ENCODE measurements around the gene GAB2.

Gene GAB2

DNA sequence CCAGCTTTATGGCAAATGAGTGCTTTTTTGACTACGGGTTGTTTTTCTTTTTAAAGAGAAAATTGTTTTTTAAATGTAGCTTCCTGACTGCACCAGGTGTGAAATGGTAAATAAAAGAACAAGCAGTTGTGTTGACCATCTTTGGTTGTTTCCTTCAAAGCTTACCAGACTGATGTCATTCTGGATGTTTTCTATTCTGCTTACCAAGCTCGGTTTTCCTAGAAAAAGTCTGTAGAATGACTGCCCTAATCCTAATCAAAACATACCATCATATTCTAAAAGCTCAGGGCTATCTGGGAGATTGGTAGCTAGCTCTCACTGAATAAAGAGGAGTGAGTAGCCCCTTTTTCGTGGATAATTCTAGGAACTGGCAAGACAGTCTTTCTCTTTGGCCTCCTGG lies 77.7 kb downstream of the GAB2 start:
- DNase-seq, result peak; percentile 83

DNA sequence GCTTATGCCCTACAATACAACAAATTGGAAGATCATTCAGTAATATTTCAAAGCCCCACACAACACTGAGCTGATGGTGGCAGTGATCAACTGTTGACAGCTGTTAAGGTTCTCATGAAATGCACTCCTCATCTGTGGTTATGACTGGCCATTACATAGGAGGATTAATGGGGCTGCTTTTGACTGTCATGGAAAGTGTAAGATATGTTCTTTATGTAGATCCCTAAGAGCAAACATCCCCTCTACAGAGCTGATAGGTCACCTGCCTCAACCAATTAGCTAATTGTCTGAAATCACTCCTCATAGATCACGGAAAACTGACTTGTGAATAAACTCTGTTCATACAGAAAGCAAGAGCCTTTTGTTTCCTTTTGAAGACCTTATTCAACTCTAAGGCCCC lies 78.1 kb downstream of the GAB2 start:
- peak; percentile 77 for DNase-seq

DNA sequence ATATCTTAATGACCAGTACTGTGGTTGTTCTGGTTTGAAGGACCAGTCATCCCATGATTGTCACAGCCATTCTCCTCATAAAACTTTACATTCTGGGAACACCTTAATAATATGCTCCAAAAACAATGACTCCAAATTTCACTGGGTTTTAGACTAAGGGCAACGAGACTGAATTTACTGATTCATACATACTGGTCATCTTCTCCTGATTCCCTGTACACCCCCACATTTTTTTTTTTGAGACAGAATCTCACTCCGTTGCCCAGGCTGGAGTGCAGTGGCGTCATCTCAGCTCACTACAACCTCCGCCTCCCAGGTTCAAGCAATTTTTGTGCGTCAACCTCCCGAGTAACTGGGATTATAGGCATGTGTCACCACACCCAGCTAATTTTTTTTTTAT lies 78.9 kb downstream of the GAB2 start:
- no peak for DNase-seq

DNA sequence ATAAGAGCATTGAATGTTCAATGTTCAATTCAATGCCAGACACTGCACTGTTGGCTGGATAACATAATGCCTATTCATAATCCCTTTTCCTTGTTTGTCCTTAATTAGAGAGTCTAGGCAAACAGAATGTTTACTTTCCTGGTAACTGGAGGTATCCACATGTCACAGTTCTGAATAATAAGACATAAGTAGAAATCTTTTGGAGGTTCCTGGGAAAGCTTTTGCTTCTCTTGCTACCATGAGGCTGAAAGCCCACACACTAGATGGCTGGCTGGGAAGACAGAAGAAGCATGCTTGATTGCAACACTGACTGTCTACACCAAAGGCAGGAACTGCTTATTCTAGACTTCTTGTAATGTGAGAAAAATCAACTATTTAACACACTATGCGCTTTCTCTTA lies 79.5 kb downstream of the GAB2 start:
- peak; percentile 62 for DNase-seq

DNA sequence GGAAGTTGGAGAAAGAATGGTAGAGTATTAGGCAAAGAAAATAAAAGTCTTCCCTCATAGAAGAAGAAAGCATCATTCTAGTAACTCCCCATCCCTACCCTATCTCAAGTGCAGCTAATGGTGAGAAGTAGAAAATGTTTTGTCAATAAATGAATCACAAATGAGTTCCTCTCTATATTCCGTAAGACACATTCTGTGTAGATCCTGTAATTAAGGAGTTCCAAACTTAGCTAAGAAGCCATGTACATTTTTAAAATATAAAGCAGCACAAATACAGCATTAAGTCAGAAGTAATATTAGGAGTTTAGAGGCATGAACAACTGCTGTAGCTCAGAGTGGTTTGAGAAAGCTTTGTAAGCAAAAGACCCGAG lies 80.1 kb downstream of the GAB2 start:
- DNase-seq, result no peak

DNA sequence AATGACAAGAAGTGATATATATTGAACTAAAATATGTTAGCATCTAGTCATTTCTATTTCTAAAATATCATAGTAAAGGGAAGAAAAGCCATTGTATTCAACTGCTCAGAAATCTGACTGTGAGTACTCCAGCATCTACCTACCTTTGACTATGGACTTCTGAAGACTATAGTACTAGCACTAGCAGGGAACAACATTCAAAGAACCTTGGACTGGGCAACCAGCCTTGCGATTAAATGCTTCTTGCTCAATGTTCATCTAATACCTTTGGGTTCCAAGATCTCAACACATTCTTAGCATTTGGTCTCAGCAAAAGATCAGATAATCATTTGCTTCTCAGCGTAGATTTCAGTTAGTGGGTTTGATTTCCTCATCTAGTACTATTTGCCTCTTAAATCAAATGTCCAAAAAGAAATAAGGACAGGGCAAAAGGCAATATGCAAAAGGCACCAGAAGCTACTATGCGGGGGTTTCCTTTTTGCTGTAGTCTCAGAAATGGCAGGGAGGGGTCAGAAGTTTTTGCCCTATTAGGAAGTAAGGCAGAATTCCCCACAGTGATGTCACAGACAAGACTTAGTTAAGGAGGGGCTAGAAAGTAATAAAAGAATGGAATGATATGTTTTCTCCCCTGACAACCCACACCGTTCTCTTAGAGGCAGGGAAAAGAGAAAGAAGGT lies 80.6 kb downstream of the GAB2 start:
- DNase-seq, result no peak

DNA sequence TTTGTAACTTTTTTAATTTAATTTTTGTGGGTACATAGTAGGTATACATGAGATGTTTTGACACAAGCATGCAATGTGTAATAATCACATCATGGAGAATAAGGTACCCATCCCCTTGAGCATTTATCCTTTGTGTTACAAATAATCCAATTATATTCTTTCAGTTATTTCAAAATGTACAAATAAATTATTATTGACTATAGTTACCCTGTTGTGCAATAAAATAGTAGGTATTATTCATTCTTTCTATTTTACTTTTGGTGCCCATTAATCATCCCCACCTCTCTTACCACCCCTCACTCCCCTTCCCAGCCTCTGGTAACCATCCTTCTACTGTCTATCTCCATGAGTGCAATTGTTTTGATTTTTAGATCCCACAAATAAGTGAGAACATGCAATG lies 83.5 kb downstream of the GAB2 start:
- DNase-seq, result no peak

DNA sequence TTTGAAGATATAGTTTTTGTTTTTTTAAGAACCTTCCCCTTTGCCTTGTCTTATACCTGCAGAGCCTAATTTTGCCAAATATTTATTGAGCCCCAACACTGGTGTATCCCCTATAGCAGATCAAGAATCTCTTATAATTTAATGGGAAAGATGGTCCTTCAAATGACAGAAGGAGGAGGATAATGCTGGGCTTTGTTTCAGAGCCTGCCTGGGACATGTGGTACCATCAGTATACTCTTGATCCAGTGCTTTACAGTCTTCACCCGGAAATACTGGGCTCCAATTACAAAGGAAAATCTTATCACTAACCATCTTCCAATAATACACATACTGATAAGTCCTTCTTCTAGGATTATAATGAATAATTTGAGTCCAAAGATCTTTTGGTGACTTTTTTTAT lies 84.7 kb downstream of the GAB2 start:
- DNase-seq, result no peak

DNA sequence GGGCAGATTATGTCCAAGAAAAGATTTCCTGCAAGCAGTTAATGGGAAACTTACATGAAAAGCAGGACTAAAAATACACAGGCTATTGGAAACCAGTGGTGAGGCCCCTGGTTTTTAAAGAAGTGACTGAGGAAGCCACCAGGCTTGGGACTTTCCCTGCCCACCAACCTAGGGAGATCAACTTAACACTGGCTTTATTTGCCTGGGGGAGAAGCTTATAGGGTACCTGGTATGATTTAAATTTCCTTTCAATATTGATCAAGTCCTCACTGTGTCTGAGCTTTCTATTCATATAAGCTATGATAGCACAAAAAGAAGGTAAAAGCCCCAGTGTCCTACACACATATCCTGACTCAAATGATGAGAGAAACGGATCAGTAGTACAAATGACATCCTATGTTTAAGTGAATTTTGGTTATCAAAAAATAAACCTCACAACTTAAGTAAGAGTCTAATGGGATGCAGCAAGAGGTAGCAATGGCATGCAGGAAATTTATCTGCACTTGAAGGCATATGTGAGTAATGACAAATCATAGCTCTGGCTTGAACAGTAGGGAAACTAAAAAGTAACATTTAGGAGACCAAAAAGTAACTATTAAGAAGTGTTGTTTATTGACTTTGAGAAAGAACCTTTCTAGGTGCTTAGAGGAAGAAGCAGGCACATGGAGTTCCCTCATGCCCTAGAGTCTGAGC lies 85.3 kb downstream of the GAB2 start:
- no peak for DNase-seq

DNA sequence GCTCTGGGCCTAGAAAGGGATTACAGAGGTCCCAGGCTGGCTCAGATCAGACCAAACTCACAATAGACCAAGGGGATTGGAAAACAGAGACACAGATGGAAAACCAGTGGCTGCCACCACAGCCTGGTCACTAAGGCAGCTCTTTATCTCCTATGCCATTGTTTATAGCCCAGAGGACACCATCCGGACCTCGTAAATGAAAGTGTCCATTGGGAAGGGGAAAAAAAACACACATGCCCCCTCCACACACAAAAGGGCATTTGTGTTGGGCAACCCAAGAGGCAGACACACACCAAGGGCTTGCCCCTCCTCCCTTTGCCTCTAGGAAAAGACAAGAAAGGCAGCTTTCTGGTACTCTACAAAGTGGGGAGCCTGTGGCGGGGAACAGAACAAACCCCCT lies 85.9 kb downstream of the GAB2 start:
- DNase-seq, result no peak

DNA sequence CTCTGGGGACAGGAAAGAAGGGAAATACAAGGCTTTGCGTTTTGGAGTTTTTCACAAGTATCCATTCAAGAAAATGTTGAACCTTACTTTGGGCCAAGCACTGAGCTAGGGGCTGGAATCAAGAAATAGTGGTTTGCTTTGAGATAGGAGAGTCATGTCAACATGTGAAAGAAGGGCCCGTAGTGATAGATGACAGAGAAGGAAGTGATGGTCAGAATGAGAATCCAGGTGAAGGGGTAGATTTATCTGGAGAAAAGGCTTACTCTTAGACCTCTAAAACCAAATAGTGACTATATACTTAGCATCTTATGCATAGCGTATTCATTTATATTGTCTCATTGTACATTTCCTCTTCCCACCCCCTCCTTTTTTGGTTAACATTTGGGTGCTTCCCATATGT lies 87.3 kb downstream of the GAB2 start:
- no peak for DNase-seq

DNA sequence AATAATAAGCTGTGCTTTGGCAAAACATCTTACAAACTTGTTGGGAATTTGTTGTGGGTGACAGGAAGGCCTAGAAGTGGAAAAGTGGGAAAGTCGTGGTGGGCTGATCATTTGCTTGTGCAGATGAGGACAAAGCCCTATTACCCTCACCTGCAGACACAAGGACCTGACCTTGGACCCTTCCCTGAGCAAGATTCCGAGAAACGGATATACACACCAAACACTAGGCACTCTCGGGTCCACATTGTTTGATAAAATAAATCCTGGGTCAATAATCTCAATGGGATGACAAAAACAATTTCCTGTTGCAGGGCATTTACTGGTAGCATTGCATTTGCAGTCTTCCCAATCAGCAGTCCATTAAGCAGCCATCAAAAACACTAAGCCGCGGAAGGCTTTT lies 89.7 kb downstream of the GAB2 start:
- DNase-seq, result peak; percentile 71

DNA sequence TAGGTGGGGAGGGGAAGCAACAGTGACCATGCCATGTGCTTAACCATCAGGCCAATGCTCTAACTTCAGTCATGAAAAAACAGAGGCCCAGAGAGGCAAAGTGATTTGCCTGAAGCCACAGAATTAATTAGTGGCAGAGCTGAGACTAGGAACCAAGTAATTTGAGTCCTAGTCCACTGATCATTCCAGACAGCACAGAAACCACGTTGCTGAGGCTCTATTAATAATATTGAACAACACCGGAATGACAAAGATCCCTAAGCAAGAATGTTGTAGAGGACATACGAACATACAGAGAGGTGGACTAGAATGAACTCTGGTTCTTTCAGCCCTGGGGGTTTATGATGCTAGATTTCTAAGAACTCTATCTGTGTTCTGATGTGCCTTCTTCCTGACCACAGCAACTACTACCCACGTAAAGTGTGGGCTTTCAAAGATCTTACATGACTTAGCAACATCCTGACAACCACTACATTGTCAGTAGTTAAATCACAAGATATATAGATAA lies 92.3 kb downstream of the GAB2 start:
- no peak for DNase-seq

DNA sequence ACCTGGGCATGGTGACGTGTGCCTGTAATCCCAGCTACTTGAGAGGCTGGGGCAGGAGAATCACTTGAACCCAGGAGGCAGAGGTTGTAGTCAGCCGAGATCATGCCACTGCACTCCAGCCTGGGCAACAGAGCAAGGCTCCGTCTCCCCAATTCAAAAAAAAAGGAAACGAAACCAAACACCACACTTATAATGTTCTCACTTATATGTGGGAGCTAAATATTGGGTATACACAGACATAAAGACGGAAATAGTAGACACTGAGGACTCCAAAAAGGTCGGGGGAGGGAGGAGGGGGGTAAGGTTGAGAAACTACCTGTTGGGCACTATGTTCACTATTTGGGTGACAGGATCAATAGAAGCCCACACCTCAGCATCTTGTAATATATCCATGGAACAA lies 94.3 kb downstream of the GAB2 start:
- DNase-seq, result no peak

DNA sequence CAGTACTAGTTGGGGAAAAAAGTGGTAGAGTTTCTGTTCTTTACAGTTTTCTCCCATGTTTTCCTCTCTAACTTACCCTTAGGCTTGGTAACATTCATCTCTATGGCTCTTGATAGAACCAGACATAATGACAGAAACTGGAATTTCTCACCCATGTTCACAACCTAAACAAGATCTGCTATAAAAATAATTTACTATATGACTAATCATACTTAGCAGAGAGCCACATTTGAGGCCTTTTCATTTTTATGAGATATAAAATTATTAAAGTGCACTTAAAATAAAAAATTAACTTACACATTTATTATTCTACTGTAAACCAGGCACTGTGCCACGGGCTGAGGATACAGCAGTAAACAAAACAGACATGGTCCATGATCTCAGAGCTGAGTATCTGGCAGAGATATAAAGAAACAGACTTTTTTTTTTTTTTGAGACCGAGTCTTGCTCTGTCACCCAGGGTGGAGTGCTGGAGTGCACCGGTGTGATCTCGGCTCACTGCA lies 98.1 kb downstream of the GAB2 start:
- no peak for DNase-seq

DNA sequence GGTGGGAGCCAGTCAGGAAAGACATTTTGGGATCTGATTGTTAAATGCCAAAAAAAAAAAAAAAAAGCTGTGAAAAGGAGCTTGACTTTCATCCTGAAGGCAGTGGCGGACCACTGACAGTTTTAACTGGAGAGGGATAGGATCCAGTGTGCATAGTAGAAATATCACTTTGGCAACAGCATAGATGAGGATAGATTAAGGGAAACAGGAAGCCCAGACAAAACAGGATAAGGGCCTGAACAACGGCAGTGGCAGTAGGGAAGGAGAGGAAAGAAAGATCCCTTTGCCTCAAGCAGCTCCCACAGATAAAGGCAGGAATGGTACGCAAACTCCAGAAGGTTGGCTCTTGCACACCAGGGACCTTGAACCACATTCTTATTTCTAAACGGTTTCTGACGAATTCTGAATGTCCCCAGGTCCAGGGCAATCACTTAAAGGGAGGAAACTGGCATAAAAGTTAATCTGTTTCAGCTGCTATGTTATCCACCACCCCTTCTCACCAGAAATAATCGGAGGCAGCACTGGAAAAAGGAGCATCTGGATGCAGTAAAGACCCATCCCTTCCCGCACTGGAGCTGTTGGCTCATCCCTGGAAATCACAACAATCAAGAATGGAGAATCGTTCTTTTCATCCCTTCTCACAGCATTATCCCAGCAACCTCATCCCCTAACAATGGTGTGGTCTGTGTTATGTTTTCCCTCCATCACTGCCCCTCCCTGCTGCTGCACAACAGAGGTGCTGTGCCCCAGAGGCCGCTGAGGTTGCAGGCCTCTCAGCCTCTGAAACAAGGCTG lies 99.1 kb downstream of the GAB2 start:
- DNase-seq, result no peak

DNA sequence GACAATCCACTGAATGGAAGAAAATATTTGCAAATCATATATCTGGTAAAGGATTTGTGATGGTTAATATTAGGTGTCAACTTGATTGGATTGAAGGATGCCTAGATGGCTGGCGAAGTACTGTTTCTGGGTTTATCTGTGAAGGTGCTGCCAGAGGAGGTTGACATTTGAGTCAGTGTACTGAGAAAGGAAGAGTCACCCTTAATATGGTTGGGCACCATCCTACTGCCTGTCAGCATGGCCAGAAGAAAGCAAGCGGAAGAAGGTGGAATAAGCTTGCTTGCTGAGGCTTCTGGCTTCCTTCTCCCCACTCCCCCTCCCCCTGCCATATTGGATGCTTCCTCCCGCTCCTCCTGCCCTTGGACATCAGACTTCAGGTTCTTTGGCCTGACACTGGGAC lies 101.9 kb downstream of the GAB2 start:
- DNase-seq, result no peak

DNA sequence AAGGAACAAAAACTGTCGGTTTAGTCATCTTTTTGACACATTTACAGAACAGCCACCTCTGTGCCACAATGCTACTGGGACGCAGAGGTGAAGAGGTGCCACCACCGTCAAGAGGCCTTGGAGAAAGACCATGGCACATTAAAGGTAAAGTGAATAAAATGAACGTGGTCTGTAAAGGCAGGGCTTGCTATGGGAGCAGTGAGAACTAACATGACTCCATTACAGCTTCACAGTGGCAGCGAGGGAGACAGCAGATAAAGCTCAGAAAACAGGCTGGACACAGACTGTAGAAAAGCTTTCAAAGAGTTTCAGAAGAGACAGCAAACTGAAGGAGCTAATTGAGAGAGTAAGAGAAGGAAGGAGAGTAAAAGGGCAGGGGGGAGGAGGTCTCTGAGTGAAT lies 102.9 kb downstream of the GAB2 start:
- DNase-seq, result no peak

DNA sequence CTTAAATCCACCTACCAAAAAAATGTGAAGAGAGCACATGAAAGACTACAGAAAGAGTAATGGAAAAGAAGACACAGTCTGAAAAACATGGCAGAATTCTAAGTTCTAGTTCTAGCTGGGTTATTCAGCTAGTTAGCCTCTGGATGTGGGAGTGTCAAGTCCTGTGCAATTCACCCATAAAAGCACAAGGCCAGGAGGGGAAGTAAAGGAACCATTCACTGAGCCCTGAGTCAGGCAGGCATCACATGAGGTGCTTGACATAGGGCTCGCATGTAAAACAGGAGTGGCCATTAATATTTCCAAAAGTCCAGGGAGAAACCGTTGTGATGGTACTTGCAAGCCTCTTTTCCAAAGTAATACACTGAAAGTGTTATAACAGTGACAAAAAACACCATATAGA lies 103.7 kb downstream of the GAB2 start:
- DNase-seq, result no peak

DNA sequence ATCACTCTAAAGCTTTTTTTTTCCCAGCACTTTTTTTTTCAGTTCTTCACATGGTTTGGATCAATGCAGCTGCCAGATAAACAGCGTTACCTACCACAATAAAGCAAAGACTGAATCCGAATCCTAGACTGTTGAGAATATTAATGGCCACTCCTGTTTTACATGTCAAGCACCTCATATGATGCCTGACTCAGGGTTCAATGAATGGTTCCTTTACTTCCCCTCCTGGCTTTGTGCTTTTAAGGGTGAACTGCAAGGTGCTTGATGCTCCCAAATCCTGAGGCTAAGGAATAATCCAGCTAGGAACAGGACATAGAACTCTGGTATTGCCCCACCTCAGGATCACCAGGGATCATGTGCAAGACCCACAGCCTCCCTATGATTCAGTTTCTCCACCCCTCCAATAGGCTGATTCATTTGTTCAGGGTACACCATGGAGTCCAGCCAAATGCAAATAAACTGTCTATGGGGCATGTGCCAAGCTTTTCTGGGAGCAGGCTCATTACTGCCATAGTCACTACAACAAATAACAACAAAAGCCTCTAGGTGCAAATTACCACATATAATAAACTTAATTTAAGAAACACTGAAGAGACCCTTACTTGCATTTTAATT lies 104.3 kb downstream of the GAB2 start:
- DNase-seq, result no peak

DNA sequence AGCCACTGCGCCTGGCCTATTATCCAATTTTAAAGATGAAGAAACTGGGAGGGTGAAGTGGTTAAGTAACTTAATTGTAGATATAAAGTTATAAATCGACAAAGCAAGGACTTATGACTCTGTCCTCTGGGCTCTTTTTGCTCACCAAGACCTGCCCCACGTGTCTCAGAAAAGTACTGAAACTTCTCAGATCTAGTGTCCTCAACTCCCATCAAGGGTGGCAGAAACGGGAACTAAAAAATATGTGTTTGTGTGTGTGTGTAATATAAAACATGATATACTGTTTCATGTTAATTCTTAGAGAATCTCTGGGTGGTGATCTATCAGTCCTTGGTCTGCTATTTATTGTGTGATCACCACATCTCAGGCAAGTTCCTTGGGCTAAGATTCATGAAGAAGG lies 104.9 kb downstream of the GAB2 start:
- DNase-seq, result no peak

DNA sequence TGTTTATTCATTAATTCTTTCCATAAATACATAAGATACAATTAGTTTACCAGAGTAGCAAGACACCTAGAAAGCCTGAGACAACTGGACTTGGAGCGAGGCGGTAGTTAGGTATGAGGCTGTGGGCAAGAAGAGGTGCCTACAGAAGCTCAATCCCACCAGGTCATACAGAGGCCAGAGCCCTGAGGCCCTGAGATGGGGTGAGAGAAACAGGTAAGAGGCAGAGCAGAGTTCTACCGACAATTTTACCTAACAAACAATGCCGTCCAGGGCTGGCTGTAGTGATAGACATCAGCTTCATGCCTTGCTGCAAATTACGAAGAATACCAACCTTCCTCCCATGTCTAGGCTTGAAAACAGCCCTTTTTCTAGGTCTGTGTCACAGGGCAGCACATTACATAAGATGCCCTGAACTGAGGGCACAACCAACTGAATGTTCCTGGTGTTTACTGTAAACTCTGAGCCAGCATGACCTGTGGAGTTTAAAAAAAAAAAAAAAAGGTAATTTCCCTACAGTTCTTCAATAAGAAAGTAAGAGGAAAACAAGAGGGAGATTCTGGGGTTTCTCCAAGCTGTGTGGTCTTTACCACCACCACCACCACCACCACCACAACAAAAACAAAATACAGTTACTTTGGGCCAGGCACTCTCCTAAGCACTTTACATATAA lies 105.8 kb downstream of the GAB2 start:
- DNase-seq, result no peak

DNA sequence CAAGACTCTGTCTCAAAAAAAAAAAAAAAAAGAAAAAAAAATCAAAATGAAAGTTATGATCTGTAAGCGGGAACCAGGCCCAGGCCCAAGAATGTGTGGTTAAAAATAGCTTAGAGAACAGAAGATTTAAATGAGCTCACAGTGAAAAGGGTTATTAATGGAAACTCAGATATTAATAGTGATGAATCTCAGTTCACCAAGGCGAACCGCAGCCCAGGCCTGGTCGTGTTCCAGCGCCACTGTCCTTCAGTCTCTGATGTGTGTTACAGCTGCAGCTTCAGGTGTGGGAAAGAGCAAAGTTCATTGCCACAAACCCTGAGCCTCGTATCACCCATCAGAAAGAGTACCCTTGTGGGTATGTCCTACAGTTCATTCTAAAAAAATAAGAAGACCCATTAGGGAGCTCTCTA lies 107.1 kb downstream of the GAB2 start:
- peak; percentile 56 for DNase-seq
